Neural progenitor cell (in vitro differentiated cells): ENCODE data around the gene FAAP100. TPM values are rescaled to one million over a fixed set of nuclear protein-coding genes. Genes with fewer than 3 reads are reported as not detected.

ENCODE experiments used
- DNase-seq: peaks from one replicate; pipeline ENCODE4 v3.0.0-alpha.2; 2016; ENCODE audit warnings: low spot score
- H2AFZ ChIP-seq: fragments of 200-600 bp; sonication (generic); replicated peaks from 2 replicates; pipeline ENCODE4 v1.6.1; 2016; ENCODE audit warnings: antibody characterized with exemption
- H3F3A ChIP-seq: fragments of 200-600 bp; sonication (generic); 2 replicates; pipeline ENCODE4 v1.6.1; 2016; ENCODE audit warnings: antibody characterized with exemption, low read depth
- H3K27ac ChIP-seq: fragments of 200-600 bp; sonication (generic); 2 replicates; pipeline ENCODE4 v1.5.1; 2016; ENCODE audit warnings: mild to moderate bottlenecking
- H3K27me3 ChIP-seq: fragments of 200-600 bp; sonication (generic); 2 replicates; pipeline ENCODE4 v1.6.1; 2016; ENCODE audit warnings: mild to moderate bottlenecking, moderate library complexity
- H3K36me3 ChIP-seq: fragments of 200-600 bp; sonication (generic); 2 replicates; pipeline ENCODE4 v1.5.1; 2016
- H3K4me1 ChIP-seq: fragments of 200-600 bp; sonication (generic); 2 replicates; pipeline ENCODE4 v1.6.1; 2016; ENCODE audit warnings: mixed run types
- H3K4me2 ChIP-seq: fragments of 200-600 bp; sonication (generic); 2 replicates; pipeline ENCODE4 v1.6.1; 2016
- H3K4me3 ChIP-seq: fragments of 200-600 bp; sonication (generic); 2 replicates; pipeline ENCODE4 v1.5.1; 2016
- H3K79me2 ChIP-seq: fragments of 200-600 bp; sonication (generic); 2 replicates; pipeline ENCODE4 v1.6.1; 2016; ENCODE audit warnings: low read depth
- H3K9ac ChIP-seq: fragments of 200-600 bp; sonication (generic); 2 replicates; pipeline ENCODE4 v1.6.1; 2016
- H3K9me3 ChIP-seq: fragments of 200-600 bp; sonication (generic); 2 replicates; pipeline ENCODE4 v1.5.1; 2016; ENCODE audit warnings: low read depth
- H4K20me1 ChIP-seq: fragments of 200-600 bp; sonication (generic); 2 replicates; pipeline ENCODE4 v1.6.1; 2016; ENCODE audit warnings: low read depth
- H3K27ac Mint-ChIP-seq: 3 replicates; pipeline ENCODE4 v1.8.0; 2021; ENCODE audit warnings: mixed read lengths
- H3K27me3 Mint-ChIP-seq: 2 replicates; pipeline ENCODE4 v1.8.0; 2022; ENCODE audit warnings: low read depth, mild to moderate bottlenecking, inconsistent platforms, moderate library complexity, mixed read lengths; ENCODE audit not compliant: insufficient read depth
- H3K36me3 Mint-ChIP-seq: 3 replicates; pipeline ENCODE4 v1.8.0; 2021; ENCODE audit warnings: mixed read lengths
- H3K4me1 Mint-ChIP-seq: 3 replicates; pipeline ENCODE4 v1.8.0; 2021; ENCODE audit warnings: mixed read lengths
- H3K4me3 Mint-ChIP-seq: 3 replicates; pipeline ENCODE4 v1.8.0; 2021; ENCODE audit warnings: mild to moderate bottlenecking, moderate library complexity, mixed read lengths
- H3K9me3 Mint-ChIP-seq: 3 replicates; pipeline ENCODE4 v1.8.0; 2020; ENCODE audit warnings: mixed read lengths
- CTCF ChIP-seq: fragments of 200-600 bp; sonication (generic); IDR thresholded peaks from 2 replicates; pipeline ENCODE4 v1.5.1; 2017; ENCODE audit warnings: antibody characterized with exemption, mild to moderate bottlenecking
- EZH2 ChIP-seq: fragments of 200-600 bp; sonication (generic); IDR thresholded peaks from 2 replicates; pipeline ENCODE4 v1.6.1; 2017; ENCODE audit warnings: antibody characterized with exemption, mild to moderate bottlenecking, moderate library complexity
- EZH2phosphoT487 ChIP-seq: fragments of 200-600 bp; sonication (generic); IDR thresholded peaks from 2 replicates; pipeline ENCODE4 v1.6.1; 2017; ENCODE audit warnings: antibody characterized with exemption
- total RNA-seq: library from RNA; depleted of rRNA; stranded (reverse); fragments of >200 nt; gene quantifications from 2 replicates; pipeline ENCODE4 v1.2.3, GENCODE V29; 2015; ENCODE audit warnings: low replicate concordance

The FAAP100 gene
- total RNA-seq, 1 donor from 2014 or later = 9.7 TPM

- H3K36me3 Mint-ChIP-seq = peaks cover 26% of the 10 kb centered on the region
Observed at GRCh38 chr17:81575836-81576235, 23.7 kb upstream of the FAAP100 start.

GRCh38 chr17:81574643-81574956 is 22.4 kb upstream of the FAAP100 start:
- Histone ChIP-seq H3F3A (no peaks in the 10 kb centered on the region), H3K27me3 (no peaks in the 10 kb centered on the region), H3K4me3 (no peak overlapping the region), H2AFZ (no peak overlapping the region), H3K79me2 (no peaks in the 10 kb centered on the region), H3K36me3 (peaks cover 5% of the 10 kb centered on the region), H3K9me3 (no peaks in the 10 kb centered on the region), H3K4me2 (no peak overlapping the region), H4K20me1 (peaks cover 4% of the 10 kb centered on the region), H3K27ac (no peak overlapping the region), H3K9ac (no peak overlapping the region), H3K4me1 (no peaks in the 10 kb centered on the region)
- TF ChIP-seq CTCF (no peak), EZH2phosphoT487 (no peak), EZH2 (no peak)
- Mint-ChIP-seq H3K4me1 (peaks cover 3% of the 10 kb centered on the region), H3K27me3 (peaks cover 7% of the 10 kb centered on the region), H3K36me3 (peaks cover 26% of the 10 kb centered on the region), H3K4me3 (no peak overlapping the region), H3K9me3 (no peaks in the 10 kb centered on the region), H3K27ac (no peak overlapping the region)
- DNase-seq = no peak

More at GRCh38 chr17:81575836-81576235, 23.7 kb upstream of the FAAP100 start:
- H3K9me3 ChIP-seq = no peaks in the 10 kb centered on the region
- Mint-ChIP-seq H3K27ac (no peak overlapping the region), H3K27me3 (peaks cover 7% of the 10 kb centered on the region), H3K4me1 (peaks cover 3% of the 10 kb centered on the region), H3K9me3 (no peaks in the 10 kb centered on the region), H3K4me3 (no peak overlapping the region)
- H3K27ac ChIP-seq = no peak overlapping the region
- no peak for DNase-seq
- no peaks in the 10 kb centered on the region for H3K4me1 ChIP-seq
- H2AFZ ChIP-seq = no peak overlapping the region
- no peak overlapping the region for H3K4me3 ChIP-seq
- H3K4me2 ChIP-seq = no peak overlapping the region
- H3K27me3 ChIP-seq = no peaks in the 10 kb centered on the region
- peaks cover 9% of the 10 kb centered on the region for H4K20me1 ChIP-seq
- peaks cover 5% of the 10 kb centered on the region for H3K36me3 ChIP-seq
- no peaks in the 10 kb centered on the region for H3K79me2 ChIP-seq
- no peaks in the 10 kb centered on the region for H3F3A ChIP-seq
- TF ChIP-seq EZH2phosphoT487 (no peak), EZH2 (no peak), CTCF (no peak)
- H3K9ac ChIP-seq = no peak overlapping the region

GRCh38 chr17:81573794-81574642 is 21.9 kb upstream of the FAAP100 start:
- H3K27me3 ChIP-seq = no peaks in the 10 kb centered on the region
- TF ChIP-seq EZH2phosphoT487 (no peak), EZH2 (no peak), CTCF (no peak)
- H3K4me2 ChIP-seq = no peak overlapping the region
- Mint-ChIP-seq H3K4me1 (peaks cover 3% of the 10 kb centered on the region), H3K27me3 (peaks cover 7% of the 10 kb centered on the region), H3K4me3 (no peak overlapping the region), H3K36me3 (peaks cover 23% of the 10 kb centered on the region), H3K9me3 (no peaks in the 10 kb centered on the region), H3K27ac (no peak overlapping the region)
- H4K20me1 ChIP-seq = peaks cover 4% of the 10 kb centered on the region
- peaks cover 5% of the 10 kb centered on the region for H3K36me3 ChIP-seq
- H3K4me3 ChIP-seq = no peak overlapping the region
- no peak overlapping the region for H2AFZ ChIP-seq
- H3K4me1 ChIP-seq = no peaks in the 10 kb centered on the region
- H3K27ac ChIP-seq = no peak overlapping the region
- DNase-seq = no peak
- no peak overlapping the region for H3K9ac ChIP-seq
- no peaks in the 10 kb centered on the region for H3F3A ChIP-seq
- H3K9me3 ChIP-seq = no peaks in the 10 kb centered on the region
- H3K79me2 ChIP-seq = no peaks in the 10 kb centered on the region
